ENCODE results near the gene TBC1D10B.
"Not testable (repeated sequence)": the region's sequence is repeated elsewhere in the genome, so short reads cannot be mapped to it uniquely, and the experiment has no call there.

Gene TBC1D10B

DNA sequence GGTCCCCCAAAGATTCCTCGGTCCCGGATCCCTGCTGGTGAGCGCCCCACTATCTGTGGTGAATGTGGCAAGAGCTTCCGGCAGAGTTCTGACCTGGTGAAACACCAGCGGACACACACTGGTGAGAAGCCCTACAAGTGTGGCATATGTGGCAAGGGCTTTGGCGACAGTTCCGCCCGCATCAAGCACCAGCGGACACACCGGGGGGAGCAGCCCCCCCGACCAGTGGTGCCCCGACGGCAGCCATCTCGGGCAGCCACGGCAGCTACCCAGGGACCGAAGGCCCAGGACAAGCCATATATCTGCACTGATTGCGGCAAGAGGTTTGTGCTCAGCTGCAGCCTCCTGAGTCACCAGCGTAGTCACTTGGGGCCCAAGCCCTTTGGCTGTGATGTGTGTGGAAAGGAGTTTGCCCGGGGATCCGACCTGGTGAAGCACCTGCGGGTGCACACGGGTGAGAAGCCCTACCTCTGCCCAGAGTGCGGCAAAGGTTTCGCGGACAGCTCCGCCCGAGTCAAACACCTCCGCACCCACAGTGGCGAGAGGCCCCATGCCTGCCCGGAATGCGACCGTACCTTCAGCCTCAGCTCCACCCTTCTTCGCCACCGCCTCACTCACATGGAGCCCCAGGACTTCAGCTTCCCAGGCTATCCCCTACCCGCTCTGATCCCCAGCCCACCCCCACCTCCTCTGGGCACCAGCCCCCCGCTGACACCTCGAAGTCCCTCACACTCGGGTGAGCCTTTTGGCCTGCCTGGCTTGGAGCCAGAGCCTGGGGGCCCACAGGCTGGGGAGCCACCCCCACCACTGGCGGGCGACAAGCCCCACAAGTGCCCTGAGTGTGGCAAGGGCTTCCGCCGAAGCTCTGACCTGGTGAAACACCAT, 27.7 kb upstream of the TBC1D10B start:
- no peak for DNase-seq (ENCODE audit: low spot score)

DNA sequence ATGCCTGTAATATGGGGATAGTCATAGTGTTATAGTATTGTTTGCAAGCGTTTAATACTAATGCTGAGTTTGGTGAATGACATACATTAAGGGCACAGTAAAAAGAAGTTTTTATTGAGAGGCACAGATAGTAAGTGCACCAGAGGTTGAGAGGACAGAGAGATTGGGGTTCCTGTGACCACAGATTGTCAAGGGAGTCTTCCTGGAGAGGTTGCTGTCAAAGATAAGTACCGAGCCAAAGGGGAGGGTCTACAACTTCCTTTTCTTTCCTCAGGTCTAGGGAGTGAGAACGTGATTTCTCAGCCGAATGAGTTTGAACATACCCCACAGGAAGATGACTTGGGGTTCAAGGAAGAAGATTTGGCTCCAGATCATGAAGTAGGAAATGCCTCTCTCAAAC, 26.8 kb upstream of the TBC1D10B start:
- no peak for DNase-seq (ENCODE audit: low spot score)

DNA sequence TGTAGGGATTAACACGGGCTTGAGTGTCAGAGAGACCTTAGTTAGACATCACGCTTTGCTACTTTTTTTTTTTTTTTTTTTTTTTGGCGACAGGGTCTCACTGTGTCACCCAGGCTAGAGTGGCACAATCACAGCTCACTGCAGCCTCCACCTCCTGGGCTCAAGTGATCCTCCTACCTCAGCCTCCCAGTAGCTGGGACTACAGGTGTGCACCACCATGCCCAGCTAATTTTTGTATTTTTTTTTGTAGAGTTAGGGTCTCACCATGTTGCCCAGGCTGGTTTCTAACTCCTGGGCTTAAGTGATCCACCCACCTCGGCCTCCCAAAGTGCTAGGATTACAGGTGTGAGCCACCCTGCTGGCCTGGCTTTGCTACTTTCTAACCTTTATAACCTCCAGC, 26.3 kb upstream of the TBC1D10B start:
- not testable (repeated sequence) for DNase-seq (ENCODE audit: low spot score)

DNA sequence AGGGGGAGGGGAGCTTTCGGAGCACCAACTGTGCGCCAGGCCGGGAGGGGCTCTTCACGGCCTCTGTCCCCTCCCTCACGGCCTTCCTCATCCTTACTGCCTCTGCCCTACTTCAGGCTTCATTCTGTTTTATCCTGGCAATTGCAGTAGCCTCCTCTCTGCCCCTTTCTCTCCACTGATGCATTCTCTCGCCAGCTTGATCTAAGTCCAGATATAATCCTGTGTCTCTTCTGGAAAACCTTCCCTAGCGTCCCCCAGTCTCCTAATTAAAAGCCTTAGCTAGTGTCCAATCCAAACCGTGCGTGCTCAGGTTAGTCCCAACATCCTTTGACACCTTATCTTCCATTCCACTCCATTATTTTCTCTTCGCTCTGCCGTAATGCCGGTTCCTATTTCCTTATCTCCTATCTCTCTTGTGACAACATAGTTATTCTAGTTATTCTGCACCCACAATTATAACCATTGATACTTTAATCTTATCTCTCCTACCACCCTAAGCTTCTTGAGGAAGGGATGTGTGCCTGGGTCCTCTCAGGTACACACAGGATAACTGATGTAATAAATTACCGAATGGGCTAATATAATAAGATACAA, 25.8 kb upstream of the TBC1D10B start:
- no peak for DNase-seq (ENCODE audit: low spot score)

GRCh38 chr16:30395155-30395991, 25.1 kb upstream of the TBC1D10B start, which contains the start of gene ZNF48:
Gene ZNF48 (plus strand): TSS chr16:30395420. CDS start chr16:30395795, 375 bp downstream.
- peak; percentile 74 for DNase-seq (ENCODE audit: low spot score)

DNA sequence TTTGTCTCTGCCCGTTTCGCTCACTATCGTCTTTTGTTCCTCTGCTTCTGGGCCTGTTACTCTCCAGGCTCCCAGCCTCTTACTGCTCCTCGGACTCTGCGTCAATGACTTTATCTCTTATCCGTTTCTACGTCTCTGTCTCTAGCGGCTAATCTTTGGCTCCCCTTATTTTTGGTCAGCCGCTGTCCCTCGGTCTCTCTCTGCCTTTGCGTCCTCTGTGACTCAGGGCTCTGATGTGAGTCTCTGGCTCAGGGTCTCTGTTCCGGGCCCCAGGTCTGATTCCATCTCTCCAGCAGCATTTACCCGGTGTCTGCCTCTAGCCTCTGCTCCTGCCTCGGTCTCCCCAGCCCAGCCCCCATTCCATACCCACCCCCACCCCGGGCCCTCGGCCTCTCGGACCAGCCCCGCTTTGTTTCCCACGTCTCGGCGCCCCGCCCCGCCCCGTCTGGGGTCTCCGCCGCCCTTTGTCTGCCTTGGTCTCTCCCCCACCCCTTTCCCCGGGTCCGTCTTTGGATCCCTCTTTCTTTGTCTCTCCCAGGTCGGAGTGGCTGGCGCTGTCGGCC, 24.4 kb upstream of the TBC1D10B start:
- DNase-seq (ENCODE audit: low spot score) = no peak

- DNase-seq (ENCODE audit: low spot score) = no peak
Observed at GRCh38 chr16:30383521-30383920, 13.2 kb upstream of the TBC1D10B start.

- peak; percentile 59 for DNase-seq (ENCODE audit: low spot score)
Observed at GRCh38 chr16:30382111-30382881, 12.0 kb upstream of the TBC1D10B start, which contains the start of gene SEPTIN1. Gene SEPTIN1 (minus strand): TSS chr16:30382561. CDS start chr16:30382542, 19 bp downstream.

GRCh38 chr16:30381291-30382041, 11.2 kb upstream of the TBC1D10B start:
- no peak for DNase-seq (ENCODE audit: low spot score)

DNA sequence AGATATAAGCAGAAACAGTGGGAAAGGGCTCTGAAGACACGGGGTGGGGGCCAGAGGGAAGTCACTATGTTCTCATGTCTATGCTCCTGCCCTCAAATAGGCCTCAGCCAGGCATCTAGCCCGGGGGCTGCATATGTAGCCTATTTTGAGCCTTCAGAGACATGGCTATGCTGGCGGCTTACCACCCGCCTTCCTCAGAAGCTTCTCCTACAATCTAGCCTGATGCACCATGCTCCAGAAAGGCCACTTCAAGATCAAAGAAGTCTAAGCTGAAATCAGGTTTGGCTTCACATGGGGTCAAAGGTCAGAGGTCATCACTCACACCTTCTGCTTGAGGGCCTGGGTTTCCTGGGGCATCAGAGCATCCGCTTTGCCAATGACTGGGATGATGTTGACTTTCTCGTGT, 10.5 kb upstream of the TBC1D10B start:
- no peak for DNase-seq (ENCODE audit: low spot score)

DNA sequence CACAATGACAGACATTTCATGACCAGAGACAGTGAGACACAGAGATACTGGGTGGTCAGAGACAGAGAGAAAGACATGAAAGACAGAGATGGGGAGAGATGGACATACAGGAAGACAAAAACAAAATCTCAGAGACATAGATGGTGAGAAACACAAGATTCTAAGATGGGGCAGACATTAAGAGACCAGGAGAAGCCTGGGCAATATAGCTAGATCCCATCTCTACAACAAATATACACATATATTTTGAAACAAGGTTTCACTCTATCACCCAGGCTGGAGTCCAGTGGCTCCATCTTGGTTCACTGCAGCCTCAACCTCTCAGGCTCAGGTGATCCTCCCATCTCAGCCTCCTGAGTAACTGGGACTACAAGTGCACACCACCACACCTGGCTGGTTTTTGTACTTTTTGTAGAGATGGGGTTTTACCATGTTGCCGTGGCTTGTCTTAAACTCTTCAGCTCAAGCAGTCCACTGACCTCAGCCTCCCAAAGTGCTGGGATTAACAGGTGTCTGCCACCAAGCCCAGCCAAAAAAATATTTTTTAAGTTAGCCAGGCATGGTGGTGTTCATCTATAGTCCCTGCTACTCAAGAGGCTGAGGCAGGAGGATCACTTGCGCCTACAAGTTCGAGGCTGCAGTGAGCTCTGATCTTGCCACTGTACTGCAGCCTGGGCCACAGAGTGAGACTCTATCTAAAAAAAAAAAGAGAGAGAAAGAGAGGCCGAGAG, 9.9 kb upstream of the TBC1D10B start:
- no peak for DNase-seq (ENCODE audit: low spot score)

- DNase-seq (ENCODE audit: low spot score) = no peak
Observed at GRCh38 chr16:30379158-30379783, 9.0 kb upstream of the TBC1D10B start.

DNA sequence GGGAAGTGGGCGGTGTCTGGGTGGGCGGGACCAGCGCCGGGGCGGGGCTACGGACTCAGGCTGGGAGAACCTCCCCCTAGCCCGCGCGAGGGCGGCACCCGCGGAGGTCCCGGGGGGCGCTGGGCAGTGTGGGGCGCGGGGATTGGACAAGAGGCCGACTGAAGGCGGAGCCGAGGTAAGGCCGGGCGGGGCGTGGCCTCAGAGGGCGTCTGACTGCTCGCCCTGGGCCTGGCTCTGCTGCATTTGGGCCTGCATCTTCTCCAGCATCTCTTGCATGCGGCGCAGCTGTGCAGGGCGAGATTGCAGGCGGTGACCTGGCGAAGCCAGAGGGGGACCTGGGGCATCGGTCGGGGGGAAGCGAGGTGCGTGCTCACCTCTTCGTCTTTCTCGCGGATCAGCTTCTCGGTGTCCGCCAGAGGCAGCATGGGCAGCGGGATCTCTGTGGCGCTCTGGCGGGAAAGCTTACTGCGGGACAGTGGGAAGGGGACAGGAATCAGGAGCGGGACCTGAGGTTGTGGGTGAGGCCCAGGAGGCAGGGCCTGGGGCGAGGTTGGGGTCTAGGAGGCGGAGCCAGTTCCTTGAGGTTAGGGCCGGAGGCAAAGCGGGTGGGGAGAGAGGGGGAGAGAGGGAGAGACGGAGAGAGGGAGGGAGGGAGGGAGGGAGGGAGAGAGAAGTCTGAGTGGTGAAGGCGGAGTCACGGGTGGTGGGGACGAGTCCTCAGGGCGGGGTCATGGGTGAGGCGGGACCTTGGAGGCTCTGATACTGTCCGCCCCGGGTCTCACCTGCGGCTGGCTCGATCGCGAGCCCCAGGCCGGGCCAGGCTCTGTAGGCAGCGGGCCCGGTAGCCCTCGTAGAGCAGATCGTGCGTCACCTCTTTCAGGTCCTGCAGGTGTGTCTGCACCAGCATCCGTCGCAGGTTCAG, 8.2 kb upstream of the TBC1D10B start:
- DNase-seq (ENCODE audit: low spot score) = peak; percentile 99

- DNase-seq (ENCODE audit: low spot score) = peak; percentile 78
Observed at GRCh38 chr16:30377812-30378235, 7.5 kb upstream of the TBC1D10B start.

- no peak for DNase-seq (ENCODE audit: low spot score)
Observed at GRCh38 chr16:30377050-30377811, 6.9 kb upstream of the TBC1D10B start.

GRCh38 chr16:30376461-30376902, 6.2 kb upstream of the TBC1D10B start:
- no peak for DNase-seq (ENCODE audit: low spot score)

GRCh38 chr16:30375864-30376263, 5.6 kb upstream of the TBC1D10B start:
- DNase-seq (ENCODE audit: low spot score) = no peak

Data from germinal center (tissue), 1 donor.